Glutamatergic neuron (in vitro differentiated cells): ENCODE data around the gene CIAO3. TPM values are rescaled to one million over a fixed set of nuclear protein-coding genes. Genes with fewer than 3 reads are reported as not detected.

Source experiments
- DNase-seq: peaks from one replicate; pipeline ENCODE4 v3.0.0; 2022
- H3K27ac Mint-ChIP-seq: one replicate; pipeline ENCODE4 v1.8.0; 2020; ENCODE audit warnings: mild to moderate bottlenecking, mixed read lengths, inconsistent platforms; ENCODE audit not compliant: unreplicated experiment
- H3K27me3 Mint-ChIP-seq: one replicate; pipeline ENCODE4 v1.8.0; 2020; ENCODE audit warnings: mild to moderate bottlenecking, moderate library complexity, mixed read lengths, inconsistent platforms; ENCODE audit not compliant: unreplicated experiment
- H3K36me3 Mint-ChIP-seq: one replicate; pipeline ENCODE4 v1.8.0; 2020; ENCODE audit warnings: mild to moderate bottlenecking, mixed read lengths, inconsistent platforms; ENCODE audit not compliant: unreplicated experiment
- H3K4me1 Mint-ChIP-seq: one replicate; pipeline ENCODE4 v1.8.0; 2020; ENCODE audit warnings: mild to moderate bottlenecking, low read depth, mixed read lengths, inconsistent platforms; ENCODE audit not compliant: unreplicated experiment
- H3K4me3 Mint-ChIP-seq: one replicate; pipeline ENCODE4 v1.8.0; 2020; ENCODE audit warnings: mild to moderate bottlenecking, mixed read lengths, inconsistent platforms; ENCODE audit not compliant: unreplicated experiment
- H3K9me3 Mint-ChIP-seq: one replicate; pipeline ENCODE4 v1.8.0; 2020; ENCODE audit warnings: mild to moderate bottlenecking, moderate library complexity, mixed read lengths, inconsistent platforms; ENCODE audit not compliant: unreplicated experiment
- CTCF ChIP-seq: fragments of 200-600 bp; sonication (generic); IDR thresholded peaks from one replicate; pipeline ENCODE4 v1.5.0; 2021; ENCODE audit not compliant: partially characterized antibody, unreplicated experiment
- total RNA-seq: library from RNA; stranded (reverse); fragmentation: NEBNext Ultra II Directional; extraction: Animal tissue kit (Norgen Biotek cat#: 25700); gene quantifications from one replicate; pipeline ENCODE4 v1.2.1, GENCODE V29; 2021; ENCODE audit not compliant: unreplicated experiment

The CIAO3 gene
- total RNA-seq, 1 donor from 2014 or later = 49.5 TPM

GRCh38 chr16:769184-769784 lies 28.5 kb upstream of the CIAO3 start:
- Mint-ChIP-seq H3K27me3 (peaks cover 6% of the 10 kb centered on the region), H3K36me3 (no peaks in the 10 kb centered on the region), H3K9me3 (peaks cover 2% of the 10 kb centered on the region), H3K27ac (no peak overlapping the region), H3K4me1 (no peaks in the 10 kb centered on the region), H3K4me3 (no peak overlapping the region)
- no peak for DNase-seq
- TF ChIP-seq CTCF = no peak

GRCh38 chr16:768428-768827 lies 27.6 kb upstream of the CIAO3 start:
- no peak overlapping the region for H3K27ac Mint-ChIP-seq
- peaks cover 6% of the 10 kb centered on the region for H3K27me3 Mint-ChIP-seq
- DNase-seq = no peak
- H3K9me3 Mint-ChIP-seq = peaks cover 2% of the 10 kb centered on the region
- TF ChIP-seq CTCF = no peak
- no peaks in the 10 kb centered on the region for H3K36me3 Mint-ChIP-seq
- no peak overlapping the region for H3K4me3 Mint-ChIP-seq
- H3K4me1 Mint-ChIP-seq = no peaks in the 10 kb centered on the region

- Mint-ChIP-seq H3K27ac (no peak overlapping the region), H3K4me3 (no peak overlapping the region), H3K4me1 (no peaks in the 10 kb centered on the region), H3K36me3 (no peaks in the 10 kb centered on the region), H3K27me3 (peaks cover 6% of the 10 kb centered on the region), H3K9me3 (peaks cover 2% of the 10 kb centered on the region)
- peak; percentile 62 for DNase-seq
- no peak for TF ChIP-seq CTCF
Observed at GRCh38 chr16:767743-768235, 27.0 kb upstream of the CIAO3 start.

- Mint-ChIP-seq H3K27me3 (peaks cover 6% of the 10 kb centered on the region), H3K27ac (no peak overlapping the region), H3K9me3 (peaks cover 2% of the 10 kb centered on the region), H3K36me3 (no peaks in the 10 kb centered on the region), H3K4me1 (no peaks in the 10 kb centered on the region), H3K4me3 (no peak overlapping the region)
- peak; percentile 63 for DNase-seq
- TF ChIP-seq CTCF = no peak
Observed at GRCh38 chr16:766820-767640, 26.2 kb upstream of the CIAO3 start.
